HL-60/S4 treated with retinoic acid at 250 ng/mL for 4 days and 3 days (cell line): ENCODE data around the gene WBP11.
"Not testable (repeated sequence)": the region's sequence is repeated elsewhere in the genome, so short reads cannot be mapped to it uniquely, and the experiment has no call there.

Source experiments
- in situ Hi-C: fragments of 300-500 bp; cut with MboI; formaldehyde crosslinking; loops from 2 replicates; pipeline ENCODE4 v1.7.0; 2022; ENCODE audit warnings: low sequenced_read_pairs

The WBP11 gene

GRCh38 chr12:14774906-14775635 is 28.2 kb downstream of the WBP11 start:
- in situ Hi-C loops, result no loop called here

- in situ Hi-C loops, result no loop called here
Measured at GRCh38 chr12:14774074-14774905, 29.0 kb downstream of the WBP11 start.

GRCh38 chr12:14773685-14774073 is 29.6 kb downstream of the WBP11 start:
- in situ Hi-C loops, result no loop called here

- in situ Hi-C loops, result no loop called here
Measured at GRCh38 chr12:14772946-14773345, 30.3 kb downstream of the WBP11 start.

GRCh38 chr12:14771651-14772137 is 31.6 kb downstream of the WBP11 start:
- in situ Hi-C loops, result no loop called here

- in situ Hi-C loops, result no loop called here
Measured at GRCh38 chr12:14770496-14771461, 32.5 kb downstream of the WBP11 start.

- in situ Hi-C loops, result no loop called here
Measured at GRCh38 chr12:14769969-14770495, 33.2 kb downstream of the WBP11 start.

GRCh38 chr12:14769466-14769968 is 33.8 kb downstream of the WBP11 start:
- in situ Hi-C loops, result no loop called here

- in situ Hi-C loops, result no loop called here
Measured at GRCh38 chr12:14768823-14769405, 34.4 kb downstream of the WBP11 start.

GRCh38 chr12:14767617-14768016 is 35.7 kb downstream of the WBP11 start:
- in situ Hi-C loops, result no loop called here

- in situ Hi-C loops, result no loop called here
Measured at GRCh38 chr12:14766649-14767215, 36.5 kb downstream of the WBP11 start.

- in situ Hi-C loops, result not testable (repeated sequence)
Measured at GRCh38 chr12:14766020-14766419, 37.3 kb downstream of the WBP11 start.

- in situ Hi-C loops, result no loop called here
Measured at GRCh38 chr12:14765398-14765797, 37.9 kb downstream of the WBP11 start.

GRCh38 chr12:14759711-14760280 is 43.5 kb downstream of the WBP11 start:
- in situ Hi-C loops, result not testable (repeated sequence)

GRCh38 chr12:14756334-14757143 is 46.7 kb downstream of the WBP11 start:
- in situ Hi-C loops, result no loop called here

GRCh38 chr12:14751986-14752385 is 51.3 kb downstream of the WBP11 start:
- in situ Hi-C loops, result no loop called here

GRCh38 chr12:14743061-14743460 is 60.2 kb downstream of the WBP11 start:
- in situ Hi-C loops, result no loop called here

GRCh38 chr12:14741942-14742341 is 61.3 kb downstream of the WBP11 start:
- in situ Hi-C loops, result no loop called here

- in situ Hi-C loops, result no loop called here
Measured at GRCh38 chr12:14741153-14741552, 62.1 kb downstream of the WBP11 start.
